SK-N-DZ (cell line): Measurements from ENCODE around the gene PLEKHM3.

Source experiments
- DNase-seq: peaks from one replicate; pipeline ENCODE4 v3.0.0-alpha.2; 2015; ENCODE audit warnings: low spot score

PLEKHM3 gene

DNA sequence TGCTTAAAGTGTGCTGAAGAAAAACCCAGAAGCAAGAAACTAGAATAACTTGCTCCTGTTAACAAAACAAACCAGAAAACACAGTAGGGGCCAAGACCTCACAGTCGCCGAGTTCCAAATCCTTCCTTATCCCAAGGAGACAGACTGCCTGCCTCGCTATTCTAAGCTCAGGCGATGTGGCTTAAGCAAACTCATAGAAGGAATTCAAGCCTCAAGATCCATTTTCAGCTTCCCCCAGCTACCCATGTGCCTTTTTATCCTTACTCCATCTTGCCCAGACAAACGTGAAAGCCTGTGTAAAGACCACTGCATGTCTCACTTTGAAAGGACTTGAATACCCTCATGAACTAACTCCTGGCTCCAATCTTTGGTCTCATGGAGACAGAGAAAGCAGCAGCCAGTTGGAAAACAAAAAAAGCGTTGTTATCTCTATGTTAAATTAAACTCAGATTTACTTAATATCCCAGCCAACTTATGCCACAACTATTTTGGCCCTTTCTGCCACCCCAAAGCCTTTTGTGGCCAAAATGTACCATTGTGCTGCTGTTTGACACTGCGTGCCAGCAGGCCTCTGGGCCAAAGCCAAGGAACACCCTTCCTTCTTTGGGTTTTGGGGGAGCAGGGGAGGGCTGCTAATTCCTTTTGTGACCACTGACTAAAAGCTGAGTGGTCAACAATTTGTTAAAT is 132.5 kb downstream of the PLEKHM3 start:
- DNase-seq = no peak

- DNase-seq = no peak
These were observed 134.1 kb downstream of the PLEKHM3 start for GRCh38 chr2:207891086-207891844.

GRCh38 chr2:207887500-207887899 is 137.8 kb downstream of the PLEKHM3 start:
- no peak for DNase-seq

DNA sequence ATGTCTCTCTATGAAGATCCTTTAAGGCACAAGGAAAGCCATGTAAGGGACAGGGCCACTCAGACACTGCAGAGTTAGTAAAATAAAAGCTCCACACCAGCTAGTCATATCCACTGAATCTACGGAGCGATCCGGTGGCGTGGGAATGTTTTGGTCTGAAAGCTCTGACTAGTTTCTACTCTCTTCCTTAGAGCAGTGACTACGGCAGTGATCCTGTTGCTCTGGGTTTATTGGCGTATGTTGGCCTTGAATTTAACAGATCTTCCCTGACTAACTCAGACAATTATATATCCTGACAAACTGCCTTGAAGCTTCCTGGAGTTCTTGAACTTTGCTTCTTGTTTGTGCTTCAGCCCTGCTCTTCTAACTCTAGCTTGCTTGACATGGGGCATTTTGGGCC is 140.3 kb downstream of the PLEKHM3 start:
- DNase-seq = no peak

- DNase-seq = no peak
These were observed 141.2 kb downstream of the PLEKHM3 start for GRCh38 chr2:207884127-207884526.

- DNase-seq = no peak
These were observed 142.1 kb downstream of the PLEKHM3 start for GRCh38 chr2:207883002-207883780.

DNA sequence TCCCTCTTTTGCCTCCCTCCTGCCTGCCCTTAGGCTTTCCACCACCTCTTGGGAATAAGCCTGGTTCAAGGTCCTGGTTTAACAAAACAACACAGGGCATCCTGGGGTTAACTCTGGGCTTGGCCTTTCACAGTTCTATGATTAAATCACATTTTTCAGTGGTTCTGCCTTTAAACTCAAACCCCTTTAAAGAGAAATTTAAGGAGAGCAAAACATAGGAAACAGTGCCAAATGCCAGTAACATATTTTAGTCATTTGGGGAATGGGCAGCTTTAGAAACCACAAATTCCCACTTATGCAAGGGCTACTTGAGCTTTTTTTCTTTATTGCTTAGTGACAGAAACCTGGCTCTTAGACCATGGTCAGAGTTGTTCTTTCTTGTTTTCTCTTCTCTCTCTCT is 143.4 kb downstream of the PLEKHM3 start:
- DNase-seq = no peak

DNA sequence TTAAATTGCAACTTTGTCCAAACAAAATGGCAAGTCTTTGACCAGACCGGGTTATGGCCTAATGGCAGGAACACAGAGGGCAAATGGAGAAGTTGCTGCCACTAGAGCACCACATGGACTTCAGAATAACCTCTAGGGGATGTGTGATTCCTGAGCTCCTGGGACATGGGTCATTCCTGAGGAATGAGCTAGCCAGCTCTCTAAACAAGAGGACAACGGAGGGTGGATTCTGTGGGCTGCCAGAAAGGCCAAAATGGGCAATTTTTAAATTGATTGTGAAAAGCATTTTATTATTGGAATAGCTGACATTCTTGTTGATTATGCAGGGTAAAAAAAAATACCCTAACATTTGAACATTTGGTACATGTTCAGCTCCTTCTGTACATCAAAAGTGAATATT is 145.8 kb downstream of the PLEKHM3 start:
- DNase-seq = no peak

DNA sequence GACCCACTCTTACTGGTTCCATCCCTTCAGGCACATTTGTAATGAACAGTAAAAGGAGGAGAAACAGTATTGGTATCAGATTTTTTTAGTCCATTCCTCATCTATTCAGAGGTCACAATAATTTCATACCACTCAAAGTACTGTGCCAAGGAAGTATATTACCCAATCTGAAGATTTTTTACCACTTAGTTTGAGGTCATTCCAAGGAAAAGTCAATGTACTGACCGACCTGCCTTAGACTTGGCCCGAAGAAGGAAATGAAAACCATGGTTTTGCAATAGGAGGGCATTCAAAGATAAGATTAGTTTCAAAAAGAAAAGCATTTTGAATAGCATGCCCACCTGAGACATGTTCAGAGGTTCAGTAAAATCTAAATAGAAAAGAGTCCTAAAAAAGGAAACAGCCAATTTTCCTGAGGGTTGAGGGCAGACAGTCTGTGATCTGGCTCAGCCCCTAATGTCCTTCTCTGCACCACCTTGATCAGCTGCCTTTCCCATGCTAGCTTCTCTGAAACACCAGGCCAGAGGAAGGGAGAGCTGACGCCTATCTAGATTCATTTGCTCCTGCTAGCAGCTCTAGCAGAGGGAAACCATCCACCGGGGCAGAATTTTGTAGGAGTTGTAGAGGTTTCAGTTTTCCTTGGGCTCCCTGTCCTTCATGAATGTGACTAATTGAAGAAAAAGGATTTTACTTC is 148.3 kb downstream of the PLEKHM3 start:
- DNase-seq = no peak

GRCh38 chr2:207875473-207876212 is 149.7 kb downstream of the PLEKHM3 start:
- DNase-seq = no peak

DNA sequence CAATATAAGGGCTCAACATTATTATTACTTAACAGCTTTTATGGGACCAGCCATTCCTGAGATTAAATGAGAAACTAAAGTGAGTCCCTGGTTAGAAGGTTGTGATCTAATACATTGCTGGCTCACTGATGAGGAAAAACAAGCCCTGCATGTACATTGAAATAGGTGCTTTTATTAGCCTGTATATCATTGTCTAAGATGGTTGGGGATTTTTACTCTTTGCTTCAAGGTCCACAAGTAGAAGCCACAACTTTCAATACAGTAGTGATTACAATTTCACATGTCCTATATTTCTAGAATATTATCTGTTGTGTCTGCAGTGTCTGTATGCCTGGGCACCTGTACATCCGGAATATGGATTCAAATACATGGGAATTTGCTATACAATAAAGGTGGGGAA is 151.5 kb downstream of the PLEKHM3 start:
- DNase-seq = no peak

GRCh38 chr2:207871911-207872310 is 153.4 kb downstream of the PLEKHM3 start:
- no peak for DNase-seq

DNA sequence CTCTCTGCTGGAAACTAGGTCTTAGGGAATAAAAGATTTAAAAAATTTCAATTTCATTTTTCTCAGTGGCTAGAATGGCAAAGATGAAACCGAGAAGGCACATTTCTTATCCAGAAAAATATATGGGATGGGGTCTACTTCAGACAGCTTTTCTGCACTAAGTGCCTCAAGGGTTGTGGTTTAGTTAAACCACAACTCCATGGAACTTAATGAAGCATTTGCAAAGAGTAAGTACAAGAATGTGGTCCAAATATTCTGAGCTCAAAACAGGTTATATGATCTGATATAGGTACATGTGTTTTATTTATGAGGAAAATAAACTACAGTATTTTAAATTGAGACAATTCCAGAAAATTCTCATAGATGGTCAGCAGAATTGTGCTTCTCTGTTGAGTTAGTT is 153.8 kb downstream of the PLEKHM3 start:
- DNase-seq = no peak

DNA sequence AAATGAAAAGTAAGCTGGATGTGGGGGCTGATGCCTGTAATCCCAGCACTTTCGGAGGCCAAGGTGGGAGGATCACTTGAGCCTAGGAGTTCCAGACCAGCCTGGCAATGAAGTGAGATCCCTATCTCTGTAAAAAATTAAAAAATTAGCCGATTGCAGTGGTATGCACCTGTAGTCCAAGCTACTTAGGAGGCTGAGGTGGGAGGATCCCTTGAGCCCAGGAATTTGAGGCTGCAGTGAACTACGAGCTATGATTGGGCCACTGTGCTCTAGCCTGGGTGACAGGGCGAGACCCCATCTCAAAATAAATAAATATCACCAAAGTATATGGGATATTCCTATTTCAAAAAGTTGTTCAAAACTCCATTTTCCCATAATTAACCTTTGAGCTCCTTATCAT is 154.5 kb downstream of the PLEKHM3 start:
- DNase-seq = no peak

- peak; percentile 28 for DNase-seq
These were observed 155.2 kb downstream of the PLEKHM3 start for GRCh38 chr2:207869784-207870778.

- DNase-seq = peak; percentile 87
These were observed 156.3 kb downstream of the PLEKHM3 start for GRCh38 chr2:207868855-207869596.

GRCh38 chr2:207867905-207868304 is 157.4 kb downstream of the PLEKHM3 start:
- no peak for DNase-seq

GRCh38 chr2:207867056-207867455 is 158.3 kb downstream of the PLEKHM3 start:
- no peak for DNase-seq

DNA sequence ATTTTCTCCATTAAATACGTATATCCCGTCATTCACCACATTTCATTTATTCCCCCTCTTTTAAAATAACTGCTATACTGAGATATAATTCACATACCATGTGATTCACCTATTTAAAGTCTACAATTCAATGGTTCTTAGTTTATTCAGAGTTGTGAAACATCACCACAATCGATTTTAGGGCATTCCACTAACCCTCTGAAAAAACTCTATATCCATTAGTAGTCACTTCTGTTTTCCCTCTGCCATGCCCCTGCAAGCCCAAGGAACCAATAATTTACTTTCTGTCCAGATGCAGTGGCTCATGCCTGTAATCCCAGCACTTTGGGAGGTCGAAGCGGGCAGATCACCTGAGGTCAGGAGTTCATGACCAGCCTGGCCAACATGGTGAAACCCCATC is 160.1 kb downstream of the PLEKHM3 start:
- DNase-seq = no peak
